ENCODE measurements around the gene RNF7.
"Not testable (repeated sequence)": the region's sequence is repeated elsewhere in the genome, so short reads cannot be mapped to it uniquely, and the experiment has no call there.

DNA sequence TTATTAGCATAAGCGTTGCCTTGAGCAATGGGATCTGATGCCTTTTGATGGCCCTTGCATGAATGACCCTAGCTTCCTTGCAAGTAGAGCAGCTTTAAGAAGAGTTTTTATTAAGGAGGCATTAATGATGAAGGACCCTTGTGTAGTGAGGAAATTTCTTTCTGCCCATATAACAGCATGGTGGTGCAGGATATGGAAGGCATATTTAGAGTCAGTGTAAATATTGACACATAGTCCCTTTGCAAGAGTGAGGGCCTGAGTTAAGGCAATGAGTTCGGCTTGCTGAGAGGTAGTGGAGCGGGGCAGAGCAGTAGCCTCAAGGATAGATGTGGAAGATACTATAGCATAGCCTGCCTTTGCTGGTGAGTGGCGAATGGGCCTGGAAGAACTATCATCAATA lies 45.1 kb upstream of the RNF7 start:
- not testable (repeated sequence) for TF ChIP-seq RNF2 (IDR thresholded peaks at IDR 0.05; ENCODE audit: borderline replicate concordance, low read depth, low read length, missing control alignments, poor library complexity, severe bottlenecking); CREB1 (IDR thresholded peaks at IDR 0.05); TCF12 (IDR thresholded peaks at IDR 0.05; ENCODE audit: low read depth, low read length); SP2 (IDR thresholded peaks at IDR 0.05; ENCODE audit: low read length); TBP (IDR thresholded peaks at IDR 0.05; ENCODE audit: low read depth, low read length); TEAD4 (IDR thresholded peaks at IDR 0.05; ENCODE audit: low read depth, low read length); CEBPB (IDR thresholded peaks at IDR 0.05; ENCODE audit: low read depth, low read length); YY1 (IDR thresholded peaks at IDR 0.05; ENCODE audit: low read depth, low read length); EZH2 (IDR thresholded peaks at IDR 0.05; ENCODE audit: low read depth, low read length, severe bottlenecking); POLR2AphosphoS5 (IDR thresholded peaks at IDR 0.05; ENCODE audit: low read depth, low read length); POLR2A (IDR thresholded peaks at IDR 0.05; ENCODE audit: control extremely low read depth in 1 of 2, low read depth in 2 of 2, low read length in 2 of 2); HDAC6 (IDR thresholded peaks at IDR 0.05; ENCODE audit: low read depth, low read length)
- TF ChIP-seq, protein P1, sequence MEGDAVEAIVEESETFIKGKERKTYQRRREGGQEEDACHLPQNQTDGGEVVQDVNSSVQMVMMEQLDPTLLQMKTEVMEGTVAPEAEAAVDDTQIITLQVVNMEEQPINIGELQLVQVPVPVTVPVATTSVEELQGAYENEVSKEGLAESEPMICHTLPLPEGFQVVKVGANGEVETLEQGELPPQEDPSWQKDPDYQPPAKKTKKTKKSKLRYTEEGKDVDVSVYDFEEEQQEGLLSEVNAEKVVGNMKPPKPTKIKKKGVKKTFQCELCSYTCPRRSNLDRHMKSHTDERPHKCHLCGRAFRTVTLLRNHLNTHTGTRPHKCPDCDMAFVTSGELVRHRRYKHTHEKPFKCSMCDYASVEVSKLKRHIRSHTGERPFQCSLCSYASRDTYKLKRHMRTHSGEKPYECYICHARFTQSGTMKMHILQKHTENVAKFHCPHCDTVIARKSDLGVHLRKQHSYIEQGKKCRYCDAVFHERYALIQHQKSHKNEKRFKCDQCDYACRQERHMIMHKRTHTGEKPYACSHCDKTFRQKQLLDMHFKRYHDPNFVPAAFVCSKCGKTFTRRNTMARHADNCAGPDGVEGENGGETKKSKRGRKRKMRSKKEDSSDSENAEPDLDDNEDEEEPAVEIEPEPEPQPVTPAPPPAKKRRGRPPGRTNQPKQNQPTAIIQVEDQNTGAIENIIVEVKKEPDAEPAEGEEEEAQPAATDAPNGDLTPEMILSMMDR (IDR thresholded peaks at IDR 0.05; ENCODE audit: control extremely low read depth in 1 of 3, insufficient read depth in 1 of 3, low read depth in 1 of 3, low read length in 3 of 3), result not testable (repeated sequence)
- TF ChIP-seq, protein P2, sequence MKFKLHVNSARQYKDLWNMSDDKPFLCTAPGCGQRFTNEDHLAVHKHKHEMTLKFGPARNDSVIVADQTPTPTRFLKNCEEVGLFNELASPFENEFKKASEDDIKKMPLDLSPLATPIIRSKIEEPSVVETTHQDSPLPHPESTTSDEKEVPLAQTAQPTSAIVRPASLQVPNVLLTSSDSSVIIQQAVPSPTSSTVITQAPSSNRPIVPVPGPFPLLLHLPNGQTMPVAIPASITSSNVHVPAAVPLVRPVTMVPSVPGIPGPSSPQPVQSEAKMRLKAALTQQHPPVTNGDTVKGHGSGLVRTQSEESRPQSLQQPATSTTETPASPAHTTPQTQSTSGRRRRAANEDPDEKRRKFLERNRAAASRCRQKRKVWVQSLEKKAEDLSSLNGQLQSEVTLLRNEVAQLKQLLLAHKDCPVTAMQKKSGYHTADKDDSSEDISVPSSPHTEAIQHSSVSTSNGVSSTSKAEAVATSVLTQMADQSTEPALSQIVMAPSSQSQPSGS (IDR thresholded peaks at IDR 0.05; ENCODE audit: low read length), result not testable (repeated sequence)
